Osteoblast (primary cell): Measurements from ENCODE around the gene EHD2. TPM values are rescaled to one million over a fixed set of nuclear protein-coding genes. Genes with fewer than 3 reads are reported as not detected.
A peak's percentile ranks its signal among the peaks of the same experiment; 100 is the strongest.

ENCODE experiments used
- DNase-seq: peaks from one replicate; pipeline ENCODE4 v3.0.0; 2011; ENCODE audit warnings: low spot score, mixed read lengths; ENCODE audit not compliant: insufficient read length; ENCODE audit errors: missing footprints
- H2AFZ ChIP-seq: 2 replicates; pipeline ENCODE4 v1.6.0; 2011; ENCODE audit warnings: mild to moderate bottlenecking, low read length
- H3K27ac ChIP-seq: 2 replicates; pipeline ENCODE4 v1.5.1; 2011; ENCODE audit warnings: mild to moderate bottlenecking, low read depth, low read length, moderate library complexity
- H3K27me3 ChIP-seq: 2 replicates; pipeline ENCODE4 v1.6.0; 2012; ENCODE audit warnings: mild to moderate bottlenecking, control low read depth, inconsistent platforms, low read length, moderate library complexity; ENCODE audit not compliant: insufficient read depth
- H3K36me3 ChIP-seq: 2 replicates; pipeline ENCODE4 v1.5.1; 2011; ENCODE audit warnings: mild to moderate bottlenecking, low read length, control low read depth, moderate library complexity; ENCODE audit not compliant: insufficient read depth
- H3K4me1 ChIP-seq: 2 replicates; pipeline ENCODE4 v1.5.1; 2011; ENCODE audit warnings: mild to moderate bottlenecking, low read length, control low read depth, moderate library complexity; ENCODE audit not compliant: insufficient read depth
- H3K4me2 ChIP-seq: 2 replicates; pipeline ENCODE4 v1.6.0; 2011; ENCODE audit warnings: mild to moderate bottlenecking, low read length; ENCODE audit not compliant: insufficient read depth
- H3K4me3 ChIP-seq: fragments of 200-600 bp; sonication (generic); 3 replicates; pipeline ENCODE4 v1.5.1; 2012; ENCODE audit warnings: mild to moderate bottlenecking, low read length, inconsistent platforms; ENCODE audit not compliant: insufficient read depth
- H3K79me2 ChIP-seq: 2 replicates; pipeline ENCODE4 v1.6.0; 2012; ENCODE audit warnings: mild to moderate bottlenecking, low read length, control low read depth, inconsistent platforms; ENCODE audit not compliant: insufficient read depth
- H3K9me3 ChIP-seq: 2 replicates; pipeline ENCODE4 v1.5.1; 2011; ENCODE audit warnings: low read depth, low read length, control low read depth
- H4K20me1 ChIP-seq: 2 replicates; pipeline ENCODE4 v1.6.0; 2012; ENCODE audit warnings: mild to moderate bottlenecking, low read length, control low read depth; ENCODE audit not compliant: insufficient read depth
- total RNA-seq: library from RNA; depleted of rRNA; stranded (reverse); fragments of >200 nt; gene quantifications from 2 replicates; pipeline ENCODE4 v1.2.3, GENCODE V29; 2012
- TF ChIP-seq, protein P1 (sequence below): IDR thresholded peaks from 2 replicates; pipeline ENCODE4 v1.5.1; 2011; ENCODE audit warnings: mild to moderate bottlenecking, low read depth, low read length, moderate library complexity; ENCODE audit errors: extremely low read depth

EHD2 gene
- total RNA-seq, 1 donor, result 144 TPM

DNA sequence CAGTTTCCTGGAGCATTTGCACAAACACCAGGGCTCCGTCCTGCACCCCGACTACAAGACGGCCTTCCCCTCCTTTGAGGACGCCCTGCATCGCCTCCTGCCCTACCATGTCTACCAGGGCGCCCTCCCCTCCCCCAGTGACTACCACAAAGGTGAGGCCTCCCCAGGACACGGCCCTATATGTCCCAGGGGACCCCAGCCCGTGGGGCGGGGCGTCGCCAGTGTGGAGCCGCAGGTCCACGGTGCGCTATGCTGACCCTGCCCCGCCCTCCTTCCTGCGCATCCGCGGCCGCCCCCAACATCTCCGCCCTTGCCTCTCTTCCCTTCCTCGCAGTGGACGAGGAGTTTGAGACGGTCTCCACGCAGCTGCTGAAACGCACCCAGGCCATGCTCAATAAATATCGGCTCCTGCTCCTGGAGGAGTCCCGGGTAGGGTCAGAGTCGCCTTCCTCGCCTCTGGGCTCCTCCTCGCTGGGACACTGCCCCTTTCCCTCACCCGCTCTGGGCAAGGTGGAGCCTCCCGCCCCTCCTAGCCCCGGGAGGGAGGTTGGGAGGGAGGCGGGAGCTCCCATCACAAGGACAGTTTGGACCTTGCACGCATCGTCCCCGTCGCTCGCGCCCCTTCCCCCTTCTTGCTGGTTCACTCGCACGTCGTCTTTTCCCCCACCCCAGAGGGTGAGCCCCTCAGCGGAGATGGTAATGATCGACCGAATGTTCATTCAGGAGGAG, 14.4 kb upstream of the EHD2 start:
- TF ChIP-seq, protein P1, sequence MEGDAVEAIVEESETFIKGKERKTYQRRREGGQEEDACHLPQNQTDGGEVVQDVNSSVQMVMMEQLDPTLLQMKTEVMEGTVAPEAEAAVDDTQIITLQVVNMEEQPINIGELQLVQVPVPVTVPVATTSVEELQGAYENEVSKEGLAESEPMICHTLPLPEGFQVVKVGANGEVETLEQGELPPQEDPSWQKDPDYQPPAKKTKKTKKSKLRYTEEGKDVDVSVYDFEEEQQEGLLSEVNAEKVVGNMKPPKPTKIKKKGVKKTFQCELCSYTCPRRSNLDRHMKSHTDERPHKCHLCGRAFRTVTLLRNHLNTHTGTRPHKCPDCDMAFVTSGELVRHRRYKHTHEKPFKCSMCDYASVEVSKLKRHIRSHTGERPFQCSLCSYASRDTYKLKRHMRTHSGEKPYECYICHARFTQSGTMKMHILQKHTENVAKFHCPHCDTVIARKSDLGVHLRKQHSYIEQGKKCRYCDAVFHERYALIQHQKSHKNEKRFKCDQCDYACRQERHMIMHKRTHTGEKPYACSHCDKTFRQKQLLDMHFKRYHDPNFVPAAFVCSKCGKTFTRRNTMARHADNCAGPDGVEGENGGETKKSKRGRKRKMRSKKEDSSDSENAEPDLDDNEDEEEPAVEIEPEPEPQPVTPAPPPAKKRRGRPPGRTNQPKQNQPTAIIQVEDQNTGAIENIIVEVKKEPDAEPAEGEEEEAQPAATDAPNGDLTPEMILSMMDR, result no peak
- no peak overlapping the region for H3K27ac ChIP-seq
- H3K27me3 ChIP-seq, result no peaks in the 10 kb centered on the region
- peaks cover 8% of the 10 kb centered on the region for H4K20me1 ChIP-seq
- no peak overlapping the region for H3K4me2 ChIP-seq
- peaks cover 30% of the 10 kb centered on the region for H3K36me3 ChIP-seq
- DNase-seq, result peak; percentile 81
- H3K4me3 ChIP-seq, result no peak overlapping the region
- no peaks in the 10 kb centered on the region for H3K4me1 ChIP-seq
- no peaks in the 10 kb centered on the region for H3K79me2 ChIP-seq
- no peak overlapping the region for H2AFZ ChIP-seq
- H3K9me3 ChIP-seq, result no peaks in the 10 kb centered on the region

DNA sequence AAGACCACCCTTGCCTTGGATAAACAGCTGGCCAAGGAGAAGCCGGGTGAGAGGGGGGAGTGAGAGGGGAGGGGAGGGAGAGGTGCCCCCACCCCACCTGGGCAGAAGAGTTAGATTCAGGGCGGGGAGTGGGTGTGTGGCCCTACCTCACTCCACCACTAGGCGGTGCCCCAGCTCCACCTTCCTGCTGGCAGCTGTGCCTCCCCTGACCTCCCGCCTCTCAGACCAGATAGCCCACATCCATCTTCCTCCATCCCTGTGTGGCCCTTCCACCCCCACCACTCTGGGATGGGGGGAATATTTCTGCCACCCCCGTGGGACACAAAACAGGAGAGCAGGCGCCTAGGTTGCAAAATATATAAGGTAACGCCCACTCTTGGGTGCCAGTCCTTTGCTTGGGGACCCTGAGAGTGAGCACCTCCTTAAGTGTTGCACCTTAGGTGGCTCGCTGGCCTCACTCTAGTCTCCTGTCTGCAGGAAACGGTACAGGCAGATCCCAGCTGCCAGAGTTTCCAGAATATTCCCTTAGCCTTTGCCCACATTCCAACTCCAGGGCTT, 13.8 kb upstream of the EHD2 start:
- Histone ChIP-seq H2AFZ (no peak overlapping the region), H4K20me1 (peaks cover 8% of the 10 kb centered on the region), H3K27me3 (no peaks in the 10 kb centered on the region), H3K79me2 (no peaks in the 10 kb centered on the region), H3K9me3 (no peaks in the 10 kb centered on the region), H3K36me3 (peaks cover 30% of the 10 kb centered on the region), H3K4me1 (no peaks in the 10 kb centered on the region), H3K27ac (no peak overlapping the region), H3K4me3 (no peak overlapping the region), H3K4me2 (no peak overlapping the region)
- TF ChIP-seq, protein P1, result peak; percentile 67
- peak; percentile 99 for DNase-seq

DNA sequence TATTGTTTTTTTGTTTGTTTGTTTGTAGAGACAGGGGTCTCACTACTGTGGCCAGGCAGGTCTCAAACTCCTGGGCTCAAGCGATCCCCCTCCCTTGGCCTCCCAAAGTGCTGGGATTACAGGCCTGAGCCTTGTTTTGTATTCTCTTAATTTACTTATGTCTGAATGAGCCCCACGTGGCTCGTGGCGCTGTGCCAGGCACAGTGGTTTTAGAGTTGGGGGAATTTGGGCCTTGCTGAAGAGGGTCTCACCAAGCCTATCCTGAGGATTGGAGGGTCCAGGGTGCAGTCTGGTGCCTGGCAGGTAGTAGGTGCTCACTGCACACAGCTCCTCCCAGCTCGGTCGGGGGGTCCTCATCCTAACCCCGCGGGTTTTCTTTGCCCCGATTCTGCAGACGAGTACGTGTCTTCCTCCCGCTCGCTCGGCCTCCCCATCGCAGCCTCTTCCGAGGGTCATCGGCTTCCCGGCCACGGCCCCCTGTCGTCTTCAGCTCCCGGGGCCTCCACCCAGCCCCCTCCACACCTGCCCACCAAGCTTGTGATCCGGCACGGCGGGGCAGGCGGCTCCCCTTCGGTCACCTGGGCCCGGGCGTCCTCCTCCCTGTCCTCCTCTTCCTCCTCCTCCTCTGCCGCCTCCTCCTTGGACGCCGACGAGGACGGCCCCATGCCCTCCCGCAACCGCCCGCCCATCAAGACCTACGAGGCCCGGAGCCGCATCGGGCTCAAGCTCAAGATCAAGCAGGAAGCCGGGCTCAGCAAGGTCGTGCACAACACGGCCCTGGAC, 12.1 kb upstream of the EHD2 start:
- TF ChIP-seq, protein P1, result no peak
- Histone ChIP-seq H3K4me1 (no peaks in the 10 kb centered on the region), H3K27ac (no peak overlapping the region), H2AFZ (no peak overlapping the region), H3K36me3 (peaks cover 27% of the 10 kb centered on the region), H3K27me3 (no peaks in the 10 kb centered on the region), H3K4me3 (no peak overlapping the region), H3K9me3 (no peaks in the 10 kb centered on the region), H3K79me2 (no peaks in the 10 kb centered on the region), H4K20me1 (peaks cover 8% of the 10 kb centered on the region), H3K4me2 (no peak overlapping the region)
- peak; percentile 59 for DNase-seq
